ENCODE results near the gene OSBPL1A. TPM values are rescaled to one million over a fixed set of nuclear protein-coding genes. Genes with fewer than 3 reads are reported as not detected.

Gene OSBPL1A
- total RNA-seq, 4 donors from 2014 or later = 52.9 to 67.6 (median 59.0) TPM

DNA sequence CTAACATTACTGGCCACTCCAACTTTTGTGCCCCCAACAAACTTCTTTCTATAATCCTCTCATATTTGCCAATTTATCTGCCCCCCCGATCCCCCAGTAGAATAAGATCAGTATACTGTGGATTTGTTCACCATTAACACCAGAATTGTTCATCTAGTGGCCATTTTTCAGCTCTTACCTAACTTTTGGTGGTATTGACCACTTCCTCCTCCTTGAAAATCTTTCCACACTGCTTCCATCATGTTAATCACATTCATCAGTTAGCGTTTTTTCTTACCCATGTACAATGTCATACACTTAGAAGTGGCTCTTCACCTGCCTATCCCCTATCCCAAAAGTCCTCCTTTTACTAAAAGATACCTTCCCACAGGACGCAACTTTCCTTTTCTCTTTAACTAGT is 35.0 kb upstream of the OSBPL1A start:
- H3K4me1 ChIP-seq = no peaks in the 10 kb centered on the region
- no peak overlapping the region for H3K27ac ChIP-seq
- H3K4me3 ChIP-seq = no peak overlapping the region
- peaks cover 0 to 12% (median 0%) of the 10 kb centered on the region in 3 donors for H3K36me3 ChIP-seq
- no peaks in the 10 kb centered on the region for H3K9me3 ChIP-seq
- no peak for TF ChIP-seq POLR2A (IDR thresholded peaks at IDR 0.05)
- TF ChIP-seq, protein P1, sequence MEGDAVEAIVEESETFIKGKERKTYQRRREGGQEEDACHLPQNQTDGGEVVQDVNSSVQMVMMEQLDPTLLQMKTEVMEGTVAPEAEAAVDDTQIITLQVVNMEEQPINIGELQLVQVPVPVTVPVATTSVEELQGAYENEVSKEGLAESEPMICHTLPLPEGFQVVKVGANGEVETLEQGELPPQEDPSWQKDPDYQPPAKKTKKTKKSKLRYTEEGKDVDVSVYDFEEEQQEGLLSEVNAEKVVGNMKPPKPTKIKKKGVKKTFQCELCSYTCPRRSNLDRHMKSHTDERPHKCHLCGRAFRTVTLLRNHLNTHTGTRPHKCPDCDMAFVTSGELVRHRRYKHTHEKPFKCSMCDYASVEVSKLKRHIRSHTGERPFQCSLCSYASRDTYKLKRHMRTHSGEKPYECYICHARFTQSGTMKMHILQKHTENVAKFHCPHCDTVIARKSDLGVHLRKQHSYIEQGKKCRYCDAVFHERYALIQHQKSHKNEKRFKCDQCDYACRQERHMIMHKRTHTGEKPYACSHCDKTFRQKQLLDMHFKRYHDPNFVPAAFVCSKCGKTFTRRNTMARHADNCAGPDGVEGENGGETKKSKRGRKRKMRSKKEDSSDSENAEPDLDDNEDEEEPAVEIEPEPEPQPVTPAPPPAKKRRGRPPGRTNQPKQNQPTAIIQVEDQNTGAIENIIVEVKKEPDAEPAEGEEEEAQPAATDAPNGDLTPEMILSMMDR (IDR thresholded peaks at IDR 0.05) = no peak
- no peaks in the 10 kb centered on the region for H3K27me3 ChIP-seq
- no peak for DNase-seq

DNA sequence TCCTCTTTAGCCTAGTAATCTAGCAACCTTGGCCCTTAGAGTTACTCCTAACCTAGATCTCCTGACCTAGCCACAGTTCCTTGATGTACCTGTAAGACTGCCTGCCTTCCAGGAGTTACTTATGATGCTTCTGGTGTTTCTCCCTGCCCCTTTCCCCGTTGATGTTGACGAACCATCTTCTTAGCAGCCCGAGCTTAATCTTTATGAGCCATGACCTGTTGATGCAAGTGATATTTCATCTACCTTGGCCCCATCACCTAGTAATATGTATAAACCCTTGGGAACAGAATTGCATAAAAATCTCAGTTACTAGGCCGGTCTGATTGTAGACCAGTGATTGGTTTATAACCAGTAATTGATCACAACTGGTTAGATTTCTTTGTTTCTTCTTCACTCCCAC is 31.6 kb upstream of the OSBPL1A start:
- Histone ChIP-seq H3K4me3 (no peak overlapping the region), H3K27me3 (no peaks in the 10 kb centered on the region), H3K4me1 (peaks cover 0 to 6% (median 0%) of the 10 kb centered on the region in 4 donors), H3K9me3 (no peaks in the 10 kb centered on the region), H3K27ac (no peak overlapping the region), H3K36me3 (peaks cover 0 to 12% (median 0%) of the 10 kb centered on the region in 3 donors)
- TF ChIP-seq, protein P1 (IDR thresholded peaks at IDR 0.05) = no peak
- TF ChIP-seq POLR2A (IDR thresholded peaks at IDR 0.05) = no peak
- DNase-seq = no peak

DNA sequence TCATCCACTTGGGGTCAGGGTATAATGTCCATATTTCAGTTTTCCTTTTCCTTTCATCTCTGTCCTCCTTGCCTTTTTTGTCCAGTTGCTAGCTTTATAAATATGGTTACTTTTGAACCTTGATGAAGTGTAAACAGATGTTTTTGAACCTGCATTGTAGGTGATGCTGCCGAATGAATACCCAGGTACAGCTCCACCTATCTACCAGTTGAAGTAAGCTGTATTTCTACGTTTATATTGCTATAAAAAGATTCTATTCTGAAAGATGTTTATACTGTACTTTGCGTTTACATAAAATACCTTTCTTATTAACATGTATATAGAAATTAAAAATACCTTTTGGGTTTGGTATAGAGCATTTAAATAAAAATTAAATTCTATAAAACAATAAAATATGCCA is 31.1 kb upstream of the OSBPL1A start:
- no peak overlapping the region for H3K4me3 ChIP-seq
- peaks cover 0 to 12% (median 0%) of the 10 kb centered on the region in 3 donors for H3K36me3 ChIP-seq
- H3K27ac ChIP-seq = no peak overlapping the region
- TF ChIP-seq POLR2A (IDR thresholded peaks at IDR 0.05) = no peak
- TF ChIP-seq, protein P1 (IDR thresholded peaks at IDR 0.05) = peak in 3 of 6 experiments; percentile 12 to 26 (median 20)
- H3K9me3 ChIP-seq = no peaks in the 10 kb centered on the region
- peaks cover 0 to 6% (median 0%) of the 10 kb centered on the region in 4 donors for H3K4me1 ChIP-seq
- no peaks in the 10 kb centered on the region for H3K27me3 ChIP-seq
- no peak for DNase-seq

DNA sequence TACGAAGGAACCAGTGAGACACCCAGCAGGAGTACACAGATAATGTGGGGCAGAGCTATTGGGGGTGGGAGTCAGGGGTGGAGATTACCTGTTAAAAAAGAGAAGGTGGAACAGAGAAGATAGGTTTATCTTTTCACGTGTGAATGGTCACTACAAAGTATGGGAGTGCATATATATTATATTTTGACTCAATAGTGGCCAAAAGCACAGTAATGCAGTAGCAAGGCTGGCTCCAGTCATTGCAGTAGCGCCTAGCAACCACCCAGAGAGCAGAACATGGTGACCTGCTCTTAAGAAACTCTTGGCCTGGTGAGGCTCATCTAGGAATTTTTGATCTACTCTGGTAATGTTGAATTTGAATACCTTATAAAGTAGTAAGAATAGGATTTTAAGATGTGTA is 29.9 kb upstream of the OSBPL1A start:
- peak overlapping the region; percentile 77 to 92 (median 86) for H3K4me3 ChIP-seq
- H3K9me3 ChIP-seq = no peaks in the 10 kb centered on the region
- peaks cover 0 to 8% (median 0%) of the 10 kb centered on the region in 3 donors for H3K36me3 ChIP-seq
- DNase-seq = no peak
- peaks cover 0 to 6% (median 0%) of the 10 kb centered on the region in 4 donors for H3K4me1 ChIP-seq
- no peak overlapping the region for H3K27ac ChIP-seq
- TF ChIP-seq, protein P1 (IDR thresholded peaks at IDR 0.05) = no peak
- TF ChIP-seq POLR2A (IDR thresholded peaks at IDR 0.05) = no peak
- H3K27me3 ChIP-seq = no peaks in the 10 kb centered on the region

DNA sequence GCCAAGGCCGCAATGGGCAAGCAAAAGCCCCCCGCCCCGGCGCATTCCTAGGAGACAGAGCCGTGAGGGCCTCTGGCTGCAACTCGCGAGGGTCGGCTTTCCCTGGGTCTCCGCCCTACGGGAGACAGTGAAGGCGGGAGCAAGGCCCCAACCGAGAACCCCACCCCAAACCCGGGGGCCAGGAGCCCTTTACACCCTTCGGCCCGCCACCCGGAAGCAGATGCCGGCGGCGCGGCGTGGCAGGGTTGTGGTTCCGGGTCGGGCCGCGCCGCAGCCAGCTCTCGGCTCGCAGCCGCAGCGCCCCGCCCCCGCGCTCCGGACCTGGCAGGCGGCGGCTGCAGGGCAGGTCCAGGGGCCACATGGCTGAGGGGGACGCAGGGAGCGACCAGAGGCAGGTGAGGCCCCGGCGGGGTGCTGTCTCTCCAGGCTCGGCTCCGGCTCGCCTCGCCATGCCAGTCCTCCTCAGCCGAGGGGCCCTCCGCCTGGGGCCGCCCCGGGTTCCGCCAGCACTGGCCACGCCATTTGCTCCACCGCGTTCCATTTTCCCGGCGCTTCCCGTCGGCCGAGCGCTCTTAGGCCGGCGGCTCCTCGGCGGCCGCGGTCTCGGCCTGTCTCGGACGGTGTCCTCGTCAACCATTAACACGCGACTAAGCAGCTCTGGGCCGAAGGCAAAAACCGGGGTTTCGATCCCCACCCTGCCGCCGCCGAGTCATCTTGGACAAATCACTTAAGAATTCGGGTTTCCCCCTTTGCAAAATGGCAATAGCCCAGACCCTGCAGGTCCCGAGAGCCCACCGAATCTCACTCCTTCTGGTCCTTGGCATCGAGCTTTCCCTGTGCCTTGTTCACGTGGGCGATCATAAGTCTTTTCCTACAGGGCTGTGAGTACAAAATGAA is 29.0 kb upstream of the OSBPL1A start, which contains the start of gene IMPACT:
Gene IMPACT (plus strand): TSS at position 273 of the 897 bp plus-strand sequence. CDS start 87 bp downstream, at position 360.
- peak within 1 kb of the TSS; percentile 77 to 92 (median 86) for H3K4me3 ChIP-seq
- H3K4me1 ChIP-seq = peaks cover 0 to 6% (median 0%) of the 10 kb centered on the region in 4 donors
- no peaks in the 10 kb centered on the region for H3K27me3 ChIP-seq
- peak within 1 kb of the TSS; percentile 47 to 79 (median 77) for H3K27ac ChIP-seq
- no peaks in the 10 kb centered on the region for H3K9me3 ChIP-seq
- DNase-seq = peak; percentile 77 to 91 (median 90)
- peaks cover 0 to 3% (median 0%) of the 10 kb centered on the region in 3 donors for H3K36me3 ChIP-seq
- TF ChIP-seq, protein P1 (IDR thresholded peaks at IDR 0.05) = no peak
- peak; percentile 18 to 44 for TF ChIP-seq POLR2A (IDR thresholded peaks at IDR 0.05)

Measured in Peyer's patch (tissue), 4 donors.